GM21381 (cell line): ENCODE measurements around the gene PLB1.

Experiments
- ATAC-seq: cut with Tn5 transposase; IDR thresholded peaks from one replicate; pipeline ENCODE4 v1.9.1; 2021; ENCODE audit warnings: mild to moderate bottlenecking, moderate library complexity; ENCODE audit not compliant: unreplicated experiment

Gene PLB1

GRCh38 chr2:28623582-28624405 is 127.9 kb downstream of the PLB1 start:
- ATAC-seq: no peak

GRCh38 chr2:28624436-28624792 is 128.6 kb downstream of the PLB1 start:
- no peak for ATAC-seq

GRCh38 chr2:28624793-28625701 is 129.2 kb downstream of the PLB1 start:
- ATAC-seq: peak; percentile 54

GRCh38 chr2:28626376-28626775 is 130.5 kb downstream of the PLB1 start:
- no peak for ATAC-seq

- ATAC-seq: no peak
Observed at GRCh38 chr2:28626891-28627421, 131.1 kb downstream of the PLB1 start.

GRCh38 chr2:28627722-28628480 is 132.0 kb downstream of the PLB1 start:
- no peak for ATAC-seq

GRCh38 chr2:28628506-28628905 is 132.6 kb downstream of the PLB1 start:
- ATAC-seq: no peak

GRCh38 chr2:28628987-28629386 is 133.1 kb downstream of the PLB1 start:
- no peak for ATAC-seq

- ATAC-seq: no peak
Observed at GRCh38 chr2:28629910-28630309, 134.1 kb downstream of the PLB1 start.

- no peak for ATAC-seq
Observed at GRCh38 chr2:28630341-28630740, 134.5 kb downstream of the PLB1 start.

GRCh38 chr2:28631514-28632206 is 135.8 kb downstream of the PLB1 start:
- ATAC-seq: no peak

GRCh38 chr2:28632791-28633190 is 136.9 kb downstream of the PLB1 start:
- ATAC-seq: no peak

GRCh38 chr2:28633204-28633603 is 137.3 kb downstream of the PLB1 start:
- ATAC-seq: no peak

GRCh38 chr2:28633746-28634145 is 137.9 kb downstream of the PLB1 start:
- ATAC-seq: no peak

GRCh38 chr2:28635191-28635611 is 139.3 kb downstream of the PLB1 start:
- no peak for ATAC-seq

- ATAC-seq: no peak
Observed at GRCh38 chr2:28636491-28636890, 140.6 kb downstream of the PLB1 start.

GRCh38 chr2:28637066-28638047 is 141.5 kb downstream of the PLB1 start:
- ATAC-seq: no peak

GRCh38 chr2:28638102-28638501 is 142.2 kb downstream of the PLB1 start:
- no peak for ATAC-seq

GRCh38 chr2:28639092-28639691 is 143.3 kb downstream of the PLB1 start:
- ATAC-seq: no peak
